ENCODE results near the gene TBC1D30. TPM values are rescaled to one million over a fixed set of nuclear protein-coding genes. Genes with fewer than 3 reads are reported as not detected.

The TBC1D30 gene
- total RNA-seq, 1 experiment from 2014 or later: 3.6 TPM

DNA sequence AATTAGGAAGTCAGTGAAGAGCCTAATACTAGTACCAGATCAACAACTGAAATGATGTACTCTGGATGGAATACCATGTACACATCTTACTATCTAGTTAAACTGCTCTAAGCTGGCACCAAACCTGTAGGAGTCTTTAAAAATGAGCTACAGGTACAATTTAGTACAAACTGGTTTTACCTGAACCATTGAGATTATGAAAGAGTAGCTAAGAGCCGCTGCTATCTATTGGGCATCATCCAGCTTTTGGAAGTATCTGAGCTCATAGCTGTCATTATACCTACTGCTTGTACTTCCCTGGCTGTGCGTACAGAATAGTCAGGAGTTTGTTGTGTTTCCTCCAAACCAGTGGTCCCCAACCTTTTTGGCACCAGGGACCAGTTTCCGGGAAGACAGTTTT lies 12.4 kb downstream of the TBC1D30 start:
- ChIA-PET POLR2A (no interaction called here), CTCF (interaction anchor here (1.4 to 3.3 kb wide), 2 partner anchors 35 to 41 kb away, joined by 8 to 12 read pairs; no protein-coding TSS in a partner anchor)
- TF ChIP-seq SMAD3 (CRISPR knock-in tag; IDR thresholded peaks at IDR 0.05; ENCODE audit: borderline replicate concordance) (no peak), JAZF1 (CRISPR knock-in tag; IDR thresholded peaks at IDR 0.05) (no peak), GABPB1 (CRISPR knock-in tag; IDR thresholded peaks at IDR 0.05) (no peak), NR2C2 (CRISPR knock-in tag; IDR thresholded peaks at IDR 0.05) (no peak)
- TF ChIP-seq, protein P1, sequence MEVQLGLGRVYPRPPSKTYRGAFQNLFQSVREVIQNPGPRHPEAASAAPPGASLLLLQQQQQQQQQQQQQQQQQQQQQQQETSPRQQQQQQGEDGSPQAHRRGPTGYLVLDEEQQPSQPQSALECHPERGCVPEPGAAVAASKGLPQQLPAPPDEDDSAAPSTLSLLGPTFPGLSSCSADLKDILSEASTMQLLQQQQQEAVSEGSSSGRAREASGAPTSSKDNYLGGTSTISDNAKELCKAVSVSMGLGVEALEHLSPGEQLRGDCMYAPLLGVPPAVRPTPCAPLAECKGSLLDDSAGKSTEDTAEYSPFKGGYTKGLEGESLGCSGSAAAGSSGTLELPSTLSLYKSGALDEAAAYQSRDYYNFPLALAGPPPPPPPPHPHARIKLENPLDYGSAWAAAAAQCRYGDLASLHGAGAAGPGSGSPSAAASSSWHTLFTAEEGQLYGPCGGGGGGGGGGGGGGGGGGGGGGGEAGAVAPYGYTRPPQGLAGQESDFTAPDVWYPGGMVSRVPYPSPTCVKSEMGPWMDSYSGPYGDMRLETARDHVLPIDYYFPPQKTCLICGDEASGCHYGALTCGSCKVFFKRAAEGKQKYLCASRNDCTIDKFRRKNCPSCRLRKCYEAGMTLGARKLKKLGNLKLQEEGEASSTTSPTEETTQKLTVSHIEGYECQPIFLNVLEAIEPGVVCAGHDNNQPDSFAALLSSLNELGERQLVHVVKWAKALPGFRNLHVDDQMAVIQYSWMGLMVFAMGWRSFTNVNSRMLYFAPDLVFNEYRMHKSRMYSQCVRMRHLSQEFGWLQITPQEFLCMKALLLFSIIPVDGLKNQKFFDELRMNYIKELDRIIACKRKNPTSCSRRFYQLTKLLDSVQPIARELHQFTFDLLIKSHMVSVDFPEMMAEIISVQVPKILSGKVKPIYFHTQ (CRISPR knock-in tag; IDR thresholded peaks at IDR 0.05): no peak
- TF ChIP-seq, protein P2, sequence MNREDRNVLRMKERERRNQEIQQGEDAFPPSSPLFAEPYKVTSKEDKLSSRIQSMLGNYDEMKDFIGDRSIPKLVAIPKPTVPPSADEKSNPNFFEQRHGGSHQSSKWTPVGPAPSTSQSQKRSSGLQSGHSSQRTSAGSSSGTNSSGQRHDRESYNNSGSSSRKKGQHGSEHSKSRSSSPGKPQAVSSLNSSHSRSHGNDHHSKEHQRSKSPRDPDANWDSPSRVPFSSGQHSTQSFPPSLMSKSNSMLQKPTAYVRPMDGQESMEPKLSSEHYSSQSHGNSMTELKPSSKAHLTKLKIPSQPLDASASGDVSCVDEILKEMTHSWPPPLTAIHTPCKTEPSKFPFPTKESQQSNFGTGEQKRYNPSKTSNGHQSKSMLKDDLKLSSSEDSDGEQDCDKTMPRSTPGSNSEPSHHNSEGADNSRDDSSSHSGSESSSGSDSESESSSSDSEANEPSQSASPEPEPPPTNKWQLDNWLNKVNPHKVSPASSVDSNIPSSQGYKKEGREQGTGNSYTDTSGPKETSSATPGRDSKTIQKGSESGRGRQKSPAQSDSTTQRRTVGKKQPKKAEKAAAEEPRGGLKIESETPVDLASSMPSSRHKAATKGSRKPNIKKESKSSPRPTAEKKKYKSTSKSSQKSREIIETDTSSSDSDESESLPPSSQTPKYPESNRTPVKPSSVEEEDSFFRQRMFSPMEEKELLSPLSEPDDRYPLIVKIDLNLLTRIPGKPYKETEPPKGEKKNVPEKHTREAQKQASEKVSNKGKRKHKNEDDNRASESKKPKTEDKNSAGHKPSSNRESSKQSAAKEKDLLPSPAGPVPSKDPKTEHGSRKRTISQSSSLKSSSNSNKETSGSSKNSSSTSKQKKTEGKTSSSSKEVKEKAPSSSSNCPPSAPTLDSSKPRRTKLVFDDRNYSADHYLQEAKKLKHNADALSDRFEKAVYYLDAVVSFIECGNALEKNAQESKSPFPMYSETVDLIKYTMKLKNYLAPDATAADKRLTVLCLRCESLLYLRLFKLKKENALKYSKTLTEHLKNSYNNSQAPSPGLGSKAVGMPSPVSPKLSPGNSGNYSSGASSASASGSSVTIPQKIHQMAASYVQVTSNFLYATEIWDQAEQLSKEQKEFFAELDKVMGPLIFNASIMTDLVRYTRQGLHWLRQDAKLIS (CRISPR knock-in tag; IDR thresholded peaks at IDR 0.05; ENCODE audit: borderline replicate concordance): no peak
- H3K27ac Mint-ChIP-seq: no peak overlapping the region
- H3K36me3 Mint-ChIP-seq: peaks cover 6% of the 10 kb centered on the region
- H3K4me1 Mint-ChIP-seq: peaks cover 8% of the 10 kb centered on the region
- no peak overlapping the region for H3K4me3 Mint-ChIP-seq
- H3K9me3 Mint-ChIP-seq: peaks cover 9% of the 10 kb centered on the region
- H3K27me3 Mint-ChIP-seq (ENCODE audit: low read depth): no peaks in the 10 kb centered on the region
- ATAC-seq: no peak
- DNase-seq (ENCODE audit: low spot score): no peak

DNA sequence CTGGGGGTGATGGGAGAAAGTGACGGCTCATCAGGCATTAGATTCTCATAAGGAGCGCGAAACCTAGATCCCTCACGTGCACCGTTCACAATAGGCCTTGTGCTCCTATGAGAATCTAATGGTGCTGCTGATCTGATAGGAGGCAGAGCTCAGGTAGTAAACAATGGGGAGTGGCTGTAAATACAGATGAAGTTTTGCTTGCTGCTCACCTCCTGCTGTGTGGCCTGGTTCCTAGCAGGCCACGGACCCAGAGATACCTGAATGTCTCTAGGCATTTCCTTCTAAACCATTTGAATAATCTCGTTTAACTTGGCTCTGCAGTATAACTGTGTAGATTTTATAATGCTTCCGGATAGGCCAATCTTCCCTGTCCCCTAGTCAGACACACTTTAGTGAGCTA lies 13.0 kb downstream of the TBC1D30 start:
- no peak overlapping the region for H3K4me3 Mint-ChIP-seq
- DNase-seq (ENCODE audit: low spot score) (no peak), ATAC-seq (no peak)
- peaks cover 8% of the 10 kb centered on the region for H3K9me3 Mint-ChIP-seq
- ChIA-PET CTCF (interaction anchor here (1.4 to 3.3 kb wide), 2 partner anchors 36 to 41 kb away, joined by 8 to 12 read pairs; no protein-coding TSS in a partner anchor), POLR2A (no interaction called here)
- H3K4me1 Mint-ChIP-seq: peaks cover 8% of the 10 kb centered on the region
- no peaks in the 10 kb centered on the region for H3K27me3 Mint-ChIP-seq (ENCODE audit: low read depth)
- H3K36me3 Mint-ChIP-seq: peaks cover 6% of the 10 kb centered on the region
- no peak overlapping the region for H3K27ac Mint-ChIP-seq
- TF ChIP-seq CREM (CRISPR knock-in tag; IDR thresholded peaks at IDR 0.05) (no peak), FOXJ3 (CRISPR knock-in tag; IDR thresholded peaks at IDR 0.05; ENCODE audit: borderline replicate concordance) (no peak), EMX1 (CRISPR knock-in tag; IDR thresholded peaks at IDR 0.05) (no peak), NFE2L1 (CRISPR knock-in tag; IDR thresholded peaks at IDR 0.05) (no peak), TCF7 (CRISPR knock-in tag; IDR thresholded peaks at IDR 0.05; ENCODE audit: low read depth) (no peak), KAT7 (CRISPR knock-in tag; IDR thresholded peaks at IDR 0.05; ENCODE audit: borderline replicate concordance) (no peak), ZNF317 (CRISPR knock-in tag; IDR thresholded peaks at IDR 0.05; ENCODE audit: borderline replicate concordance, low read depth) (no peak), NFATC4 (CRISPR knock-in tag; IDR thresholded peaks at IDR 0.05) (no peak)
- TF ChIP-seq, protein P3, sequence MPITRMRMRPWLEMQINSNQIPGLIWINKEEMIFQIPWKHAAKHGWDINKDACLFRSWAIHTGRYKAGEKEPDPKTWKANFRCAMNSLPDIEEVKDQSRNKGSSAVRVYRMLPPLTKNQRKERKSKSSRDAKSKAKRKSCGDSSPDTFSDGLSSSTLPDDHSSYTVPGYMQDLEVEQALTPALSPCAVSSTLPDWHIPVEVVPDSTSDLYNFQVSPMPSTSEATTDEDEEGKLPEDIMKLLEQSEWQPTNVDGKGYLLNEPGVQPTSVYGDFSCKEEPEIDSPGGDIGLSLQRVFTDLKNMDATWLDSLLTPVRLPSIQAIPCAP (CRISPR knock-in tag; IDR thresholded peaks at IDR 0.05): no peak
- TF ChIP-seq, protein P4, sequence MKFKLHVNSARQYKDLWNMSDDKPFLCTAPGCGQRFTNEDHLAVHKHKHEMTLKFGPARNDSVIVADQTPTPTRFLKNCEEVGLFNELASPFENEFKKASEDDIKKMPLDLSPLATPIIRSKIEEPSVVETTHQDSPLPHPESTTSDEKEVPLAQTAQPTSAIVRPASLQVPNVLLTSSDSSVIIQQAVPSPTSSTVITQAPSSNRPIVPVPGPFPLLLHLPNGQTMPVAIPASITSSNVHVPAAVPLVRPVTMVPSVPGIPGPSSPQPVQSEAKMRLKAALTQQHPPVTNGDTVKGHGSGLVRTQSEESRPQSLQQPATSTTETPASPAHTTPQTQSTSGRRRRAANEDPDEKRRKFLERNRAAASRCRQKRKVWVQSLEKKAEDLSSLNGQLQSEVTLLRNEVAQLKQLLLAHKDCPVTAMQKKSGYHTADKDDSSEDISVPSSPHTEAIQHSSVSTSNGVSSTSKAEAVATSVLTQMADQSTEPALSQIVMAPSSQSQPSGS (CRISPR knock-in tag; IDR thresholded peaks at IDR 0.05; ENCODE audit: borderline replicate concordance, low read depth): no peak
- TF ChIP-seq, protein P5, sequence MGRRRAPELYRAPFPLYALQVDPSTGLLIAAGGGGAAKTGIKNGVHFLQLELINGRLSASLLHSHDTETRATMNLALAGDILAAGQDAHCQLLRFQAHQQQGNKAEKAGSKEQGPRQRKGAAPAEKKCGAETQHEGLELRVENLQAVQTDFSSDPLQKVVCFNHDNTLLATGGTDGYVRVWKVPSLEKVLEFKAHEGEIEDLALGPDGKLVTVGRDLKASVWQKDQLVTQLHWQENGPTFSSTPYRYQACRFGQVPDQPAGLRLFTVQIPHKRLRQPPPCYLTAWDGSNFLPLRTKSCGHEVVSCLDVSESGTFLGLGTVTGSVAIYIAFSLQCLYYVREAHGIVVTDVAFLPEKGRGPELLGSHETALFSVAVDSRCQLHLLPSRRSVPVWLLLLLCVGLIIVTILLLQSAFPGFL (CRISPR knock-in tag; IDR thresholded peaks at IDR 0.05; ENCODE audit: borderline replicate concordance): no peak
- TF ChIP-seq, protein P6, sequence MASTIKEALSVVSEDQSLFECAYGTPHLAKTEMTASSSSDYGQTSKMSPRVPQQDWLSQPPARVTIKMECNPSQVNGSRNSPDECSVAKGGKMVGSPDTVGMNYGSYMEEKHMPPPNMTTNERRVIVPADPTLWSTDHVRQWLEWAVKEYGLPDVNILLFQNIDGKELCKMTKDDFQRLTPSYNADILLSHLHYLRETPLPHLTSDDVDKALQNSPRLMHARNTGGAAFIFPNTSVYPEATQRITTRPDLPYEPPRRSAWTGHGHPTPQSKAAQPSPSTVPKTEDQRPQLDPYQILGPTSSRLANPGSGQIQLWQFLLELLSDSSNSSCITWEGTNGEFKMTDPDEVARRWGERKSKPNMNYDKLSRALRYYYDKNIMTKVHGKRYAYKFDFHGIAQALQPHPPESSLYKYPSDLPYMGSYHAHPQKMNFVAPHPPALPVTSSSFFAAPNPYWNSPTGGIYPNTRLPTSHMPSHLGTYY (CRISPR knock-in tag; IDR thresholded peaks at IDR 0.05): no peak
- TF ChIP-seq, protein P7, sequence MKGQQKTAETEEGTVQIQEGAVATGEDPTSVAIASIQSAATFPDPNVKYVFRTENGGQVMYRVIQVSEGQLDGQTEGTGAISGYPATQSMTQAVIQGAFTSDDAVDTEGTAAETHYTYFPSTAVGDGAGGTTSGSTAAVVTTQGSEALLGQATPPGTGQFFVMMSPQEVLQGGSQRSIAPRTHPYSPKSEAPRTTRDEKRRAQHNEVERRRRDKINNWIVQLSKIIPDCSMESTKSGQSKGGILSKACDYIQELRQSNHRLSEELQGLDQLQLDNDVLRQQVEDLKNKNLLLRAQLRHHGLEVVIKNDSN (CRISPR knock-in tag; IDR thresholded peaks at IDR 0.05): no peak
- TF ChIP-seq, protein P8, sequence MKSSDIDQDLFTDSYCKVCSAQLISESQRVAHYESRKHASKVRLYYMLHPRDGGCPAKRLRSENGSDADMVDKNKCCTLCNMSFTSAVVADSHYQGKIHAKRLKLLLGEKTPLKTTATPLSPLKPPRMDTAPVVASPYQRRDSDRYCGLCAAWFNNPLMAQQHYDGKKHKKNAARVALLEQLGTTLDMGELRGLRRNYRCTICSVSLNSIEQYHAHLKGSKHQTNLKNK (CRISPR knock-in tag; IDR thresholded peaks at IDR 0.05): no peak

Measured in WTC11 (cell line).